ENCODE measurements around the gene MBD3L4. TPM values are rescaled to one million over a fixed set of nuclear protein-coding genes. Genes with fewer than 3 reads are reported as not detected.

MBD3L4 gene
- total and polyA plus RNA-seq, 2 of the 13 experiments (the other 11 are each of a cell fraction or from before 2014, with no cell fraction given): not detected

GRCh38 chr19:7069042-7069903, 29.3 kb upstream of the MBD3L4 start, which contains the start of gene ZNF557 (continued):
- no peak for TF ChIP-seq PLSCR1 (CRISPR knock-in tag; IDR thresholded peaks at IDR 0.05; ENCODE audit: borderline replicate concordance)
- TF ChIP-seq CREM (IDR thresholded peaks at IDR 0.05): peak; percentile 62
- TF ChIP-seq CREM (CRISPR knock-in tag; IDR thresholded peaks at IDR 0.05): no peak
- TF ChIP-seq NRL (CRISPR knock-in tag; IDR thresholded peaks at IDR 0.05; ENCODE audit: borderline replicate concordance): peak; percentile 33; the same call in 1 of the 2 replicates
- TF ChIP-seq CHD4 (IDR thresholded peaks at IDR 0.05; ENCODE audit: borderline replicate concordance, low read length): no peak
- TF ChIP-seq HNRNPL (IDR thresholded peaks at IDR 0.05; ENCODE audit: low read depth, low read length): 0 out of 2 replicates have a peak, but pooled peaks have one; percentile 36
- TF ChIP-seq ETV6 (CRISPR knock-in tag; conservative IDR thresholded peaks at IDR 0.05): peak; percentile 53
- peak; percentile 70; the same call in 1 of the 2 replicates for TF ChIP-seq ZNF598 (CRISPR knock-in tag; IDR thresholded peaks at IDR 0.05; ENCODE audit: borderline replicate concordance)
- peak; percentile 34; the same call in 1 of the 2 replicates for TF ChIP-seq BORCS8-MEF2B (CRISPR knock-in tag; IDR thresholded peaks at IDR 0.05)
- no peak for TF ChIP-seq WIZ (CRISPR knock-in tag; IDR thresholded peaks at IDR 0.05)
- TF ChIP-seq, protein P1, sequence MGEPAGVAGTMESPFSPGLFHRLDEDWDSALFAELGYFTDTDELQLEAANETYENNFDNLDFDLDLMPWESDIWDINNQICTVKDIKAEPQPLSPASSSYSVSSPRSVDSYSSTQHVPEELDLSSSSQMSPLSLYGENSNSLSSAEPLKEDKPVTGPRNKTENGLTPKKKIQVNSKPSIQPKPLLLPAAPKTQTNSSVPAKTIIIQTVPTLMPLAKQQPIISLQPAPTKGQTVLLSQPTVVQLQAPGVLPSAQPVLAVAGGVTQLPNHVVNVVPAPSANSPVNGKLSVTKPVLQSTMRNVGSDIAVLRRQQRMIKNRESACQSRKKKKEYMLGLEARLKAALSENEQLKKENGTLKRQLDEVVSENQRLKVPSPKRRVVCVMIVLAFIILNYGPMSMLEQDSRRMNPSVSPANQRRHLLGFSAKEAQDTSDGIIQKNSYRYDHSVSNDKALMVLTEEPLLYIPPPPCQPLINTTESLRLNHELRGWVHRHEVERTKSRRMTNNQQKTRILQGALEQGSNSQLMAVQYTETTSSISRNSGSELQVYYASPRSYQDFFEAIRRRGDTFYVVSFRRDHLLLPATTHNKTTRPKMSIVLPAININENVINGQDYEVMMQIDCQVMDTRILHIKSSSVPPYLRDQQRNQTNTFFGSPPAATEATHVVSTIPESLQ (CRISPR knock-in tag; conservative IDR thresholded peaks at IDR 0.05): no peak
- no peak for TF ChIP-seq SIX1 (CRISPR knock-in tag; IDR thresholded peaks at IDR 0.05; ENCODE audit: borderline replicate concordance)
- TF ChIP-seq, protein P2, sequence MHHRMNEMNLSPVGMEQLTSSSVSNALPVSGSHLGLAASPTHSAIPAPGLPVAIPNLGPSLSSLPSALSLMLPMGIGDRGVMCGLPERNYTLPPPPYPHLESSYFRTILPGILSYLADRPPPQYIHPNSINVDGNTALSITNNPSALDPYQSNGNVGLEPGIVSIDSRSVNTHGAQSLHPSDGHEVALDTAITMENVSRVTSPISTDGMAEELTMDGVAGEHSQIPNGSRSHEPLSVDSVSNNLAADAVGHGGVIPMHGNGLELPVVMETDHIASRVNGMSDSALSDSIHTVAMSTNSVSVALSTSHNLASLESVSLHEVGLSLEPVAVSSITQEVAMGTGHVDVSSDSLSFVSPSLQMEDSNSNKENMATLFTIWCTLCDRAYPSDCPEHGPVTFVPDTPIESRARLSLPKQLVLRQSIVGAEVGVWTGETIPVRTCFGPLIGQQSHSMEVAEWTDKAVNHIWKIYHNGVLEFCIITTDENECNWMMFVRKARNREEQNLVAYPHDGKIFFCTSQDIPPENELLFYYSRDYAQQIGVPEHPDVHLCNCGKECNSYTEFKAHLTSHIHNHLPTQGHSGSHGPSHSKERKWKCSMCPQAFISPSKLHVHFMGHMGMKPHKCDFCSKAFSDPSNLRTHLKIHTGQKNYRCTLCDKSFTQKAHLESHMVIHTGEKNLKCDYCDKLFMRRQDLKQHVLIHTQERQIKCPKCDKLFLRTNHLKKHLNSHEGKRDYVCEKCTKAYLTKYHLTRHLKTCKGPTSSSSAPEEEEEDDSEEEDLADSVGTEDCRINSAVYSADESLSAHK (CRISPR knock-in tag; IDR thresholded peaks at IDR 0.05; ENCODE audit: borderline replicate concordance): no peak
- TF ChIP-seq ZNF713 (CRISPR knock-in tag; IDR thresholded peaks at IDR 0.05): no peak
- peak; percentile 84; the same call in 1 of the 2 replicates for TF ChIP-seq ZNF501 (CRISPR knock-in tag; IDR thresholded peaks at IDR 0.05)
- peak; percentile 65; the same call in 1 of the 2 replicates for TF ChIP-seq ZNF749 (CRISPR knock-in tag; IDR thresholded peaks at IDR 0.05; ENCODE audit: borderline replicate concordance)
- TF ChIP-seq MEIS2 (CRISPR knock-in tag; IDR thresholded peaks at IDR 0.05): peak; percentile 27
- TF ChIP-seq ZNF781 (CRISPR knock-in tag; IDR thresholded peaks at IDR 0.05; ENCODE audit: borderline replicate concordance, not compliant biosample characterization): no peak
- TF ChIP-seq ZNF619 (CRISPR knock-in tag; IDR thresholded peaks at IDR 0.05): no peak
- TF ChIP-seq, protein P3, sequence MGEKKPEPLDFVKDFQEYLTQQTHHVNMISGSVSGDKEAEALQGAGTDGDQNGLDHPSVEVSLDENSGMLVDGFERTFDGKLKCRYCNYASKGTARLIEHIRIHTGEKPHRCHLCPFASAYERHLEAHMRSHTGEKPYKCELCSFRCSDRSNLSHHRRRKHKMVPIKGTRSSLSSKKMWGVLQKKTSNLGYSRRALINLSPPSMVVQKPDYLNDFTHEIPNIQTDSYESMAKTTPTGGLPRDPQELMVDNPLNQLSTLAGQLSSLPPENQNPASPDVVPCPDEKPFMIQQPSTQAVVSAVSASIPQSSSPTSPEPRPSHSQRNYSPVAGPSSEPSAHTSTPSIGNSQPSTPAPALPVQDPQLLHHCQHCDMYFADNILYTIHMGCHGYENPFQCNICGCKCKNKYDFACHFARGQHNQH (CRISPR knock-in tag; IDR thresholded peaks at IDR 0.05): 0 out of 2 replicates have a peak, but pooled peaks have one; percentile 33
- TF ChIP-seq FOSL2 (CRISPR knock-in tag; IDR thresholded peaks at IDR 0.05): no peak
- TF ChIP-seq SNAI1 (CRISPR knock-in tag; IDR thresholded peaks at IDR 0.05; ENCODE audit: borderline replicate concordance): 0 out of 2 replicates have a peak, but pooled peaks have one; percentile 47
- TF ChIP-seq RBM22 (optimal IDR thresholded peaks at IDR 0.05; ENCODE audit: low read length): peak; percentile 24
